Activated CD8-positive, alpha-beta memory T cell treated with anti-CD3 and anti-CD28 coated beads for 36 hours (primary cell): Measurements from ENCODE around the gene ADCY4. TPM values are rescaled to one million over a fixed set of nuclear protein-coding genes. Genes with fewer than 3 reads are reported as not detected.
"Not testable (repeated sequence)": the region's sequence is repeated elsewhere in the genome, so short reads cannot be mapped to it uniquely, and the experiment has no call there.

ENCODE experiments used
- CTCF ChIA-PET: fragments of 350-600 bp; sonication (Branson Sonifier 250); formaldehyde crosslinking; loops from one replicate; lab custom pipeline; 2021; ENCODE audit warnings: antibody characterized with exemption; lab: Charles Lee
- POLR2A ChIA-PET: fragments of 350-600 bp; sonication (Branson Sonifier 250); formaldehyde crosslinking; loops from one replicate; lab custom pipeline; 2021; ENCODE audit warnings: antibody characterized with exemption; lab: Charles Lee
- total RNA-seq, 2 experiments: library from RNA; stranded (reverse); gene quantifications; one replicate each; pipeline ENCODE4 v1.2.3, GENCODE V29; 2021

The ADCY4 gene
- total RNA-seq, 2 experiments from 2014 or later = 0.78 to 1.3 TPM

DNA sequence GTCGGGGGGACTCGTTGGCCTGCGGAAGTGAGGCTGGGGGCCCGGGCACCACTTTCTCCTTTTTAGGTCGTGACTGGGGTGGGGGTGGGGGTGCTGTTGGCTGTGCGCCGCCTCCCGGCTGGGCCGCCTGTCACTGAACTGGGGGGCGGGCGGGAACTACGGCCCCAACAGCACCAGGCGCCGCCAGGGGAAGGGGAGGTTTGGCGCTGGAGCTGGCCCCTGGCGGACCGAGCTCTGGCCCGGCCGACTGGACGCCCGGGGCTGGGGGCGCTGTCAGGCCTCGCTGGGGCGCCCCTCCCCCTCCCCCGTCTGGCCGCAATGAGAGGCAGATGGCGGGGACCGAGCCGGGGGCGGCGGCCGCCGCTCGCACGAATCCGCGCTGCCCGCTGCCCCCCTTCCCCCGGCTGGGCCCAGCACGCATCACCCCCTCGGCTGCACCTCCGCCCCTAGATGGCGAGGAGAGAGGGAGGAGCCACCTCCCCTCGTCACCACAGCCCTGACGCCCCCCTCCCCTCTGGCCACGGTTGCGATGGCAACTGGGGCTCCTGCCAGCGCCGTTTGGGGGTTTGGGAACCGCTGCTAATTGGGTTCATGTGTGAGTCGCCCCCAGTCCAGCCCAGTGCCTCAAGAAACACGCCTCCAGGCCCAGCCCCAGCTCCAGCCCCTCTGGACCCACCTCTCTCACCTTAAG lies 33.8 kb upstream of the ADCY4 start:
- POLR2A ChIA-PET = no interaction called here

DNA sequence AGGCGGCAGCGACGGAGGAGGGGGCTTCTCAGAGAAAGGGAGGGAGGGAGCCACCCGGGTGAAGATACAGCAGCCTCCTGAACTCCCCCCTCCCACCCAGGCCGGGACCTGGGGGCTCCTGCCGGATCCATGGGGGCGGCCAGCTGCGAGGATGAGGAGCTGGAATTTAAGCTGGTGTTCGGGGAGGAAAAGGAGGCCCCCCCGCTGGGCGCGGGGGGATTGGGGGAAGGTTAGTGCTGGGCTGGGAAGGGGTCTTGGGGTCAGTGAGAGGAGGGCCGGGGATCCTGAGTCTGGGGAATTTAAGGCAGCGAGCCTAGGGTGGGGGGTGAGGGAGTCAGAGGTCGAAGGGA lies 33.3 kb upstream of the ADCY4 start:
- ChIA-PET CTCF (interaction anchor here (0.7 kb wide), 1 partner anchor 9 kb away, joined by 3 read pairs; no protein-coding TSS in a partner anchor), POLR2A (interaction anchor here (0.6 kb wide), 1 partner anchor 16 kb away, joined by 3 read pairs; no protein-coding TSS in a partner anchor)

More for the DNA sequence above, 33.8 kb upstream of the ADCY4 start:
- CTCF ChIA-PET = interaction anchor here (1.2 kb wide), 1 partner anchor 42 kb away, joined by 3 read pairs; no protein-coding TSS in a partner anchor

DNA sequence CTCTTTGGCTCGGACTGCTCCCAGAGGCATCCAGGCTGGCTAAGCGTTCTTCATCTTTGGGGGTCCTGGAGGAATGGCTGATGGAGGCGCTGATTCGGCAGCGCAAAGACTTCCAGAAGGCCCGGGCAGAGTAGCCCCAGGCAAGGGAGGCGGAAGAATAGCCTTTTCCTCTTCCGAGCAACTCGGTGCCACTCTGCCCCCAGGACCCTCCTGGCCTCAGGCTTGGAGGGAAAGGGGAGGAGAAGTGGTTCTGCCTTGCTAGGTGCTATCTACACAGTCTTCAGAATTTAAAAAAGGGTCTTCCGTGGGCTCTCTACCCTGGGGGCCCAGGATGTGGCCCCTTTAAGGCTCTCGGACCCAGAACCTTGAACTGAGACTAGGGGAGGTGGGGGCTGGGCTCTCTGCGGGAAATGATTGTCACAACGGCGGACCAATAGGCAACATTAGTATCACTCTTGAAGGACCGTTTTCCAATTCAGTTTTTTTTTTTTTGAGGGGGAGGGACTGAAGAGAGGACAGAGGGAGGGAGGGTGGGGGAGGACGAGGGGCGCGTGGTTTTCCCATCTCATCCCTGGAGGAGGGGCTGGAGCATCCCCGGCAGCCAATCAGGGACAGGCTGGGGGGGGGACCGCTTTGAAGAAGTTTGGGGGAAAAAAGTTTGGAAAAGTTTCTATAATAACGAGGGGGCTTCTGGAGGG lies 32.8 kb upstream of the ADCY4 start, which contains the start of gene NFATC4:
Gene NFATC4, plus strand, starts transcription at position 671 of the 698 bp plus-strand sequence. CDS start 157 bp downstream, outside the sequence.
- ChIA-PET CTCF (interaction anchor here (0.7 kb wide), 1 partner anchor 8 kb away, joined by 3 read pairs; no protein-coding TSS in a partner anchor), POLR2A (interaction anchor here (0.6 kb wide), 1 partner anchor 17 kb away, joined by 3 read pairs; no protein-coding TSS in a partner anchor)

DNA sequence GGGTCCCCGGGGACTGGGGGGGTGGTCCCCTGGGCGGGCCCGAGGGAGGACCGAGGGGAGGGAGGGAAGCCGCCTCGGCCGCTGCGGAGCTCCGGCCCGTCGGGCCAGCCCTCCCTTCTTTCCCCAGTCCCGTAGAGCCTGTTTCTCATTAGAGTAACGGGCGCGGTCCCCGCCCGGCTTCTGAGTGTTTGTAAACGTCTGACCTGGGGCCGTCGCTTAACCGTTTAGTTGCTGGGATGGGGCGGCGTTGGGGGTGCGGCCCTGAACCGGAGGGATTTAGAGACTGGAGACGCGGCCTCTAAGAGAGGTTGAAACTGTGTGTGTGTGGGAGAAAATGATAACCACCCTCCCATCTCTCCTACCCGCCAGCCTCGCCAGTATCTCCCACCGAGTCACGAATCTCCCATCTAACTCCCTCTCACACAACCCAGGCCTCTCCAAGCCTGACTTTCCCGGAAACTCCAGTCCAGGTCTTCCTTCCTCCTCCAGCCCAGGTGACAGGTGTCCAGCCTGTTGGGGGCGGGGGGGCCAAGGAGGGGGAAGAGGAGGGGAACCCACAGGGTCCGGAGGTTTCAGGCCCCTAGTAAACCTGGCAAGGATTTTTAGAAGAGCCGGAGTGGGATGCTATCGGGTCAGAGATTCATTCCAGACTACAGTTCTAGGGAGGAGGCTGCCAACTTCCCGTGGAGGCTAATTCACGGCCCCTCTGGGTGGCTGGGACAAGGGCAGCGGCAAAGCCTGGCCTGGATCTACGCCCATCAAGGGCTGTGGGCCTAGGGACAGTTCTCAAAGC lies 32.0 kb upstream of the ADCY4 start:
- CTCF ChIA-PET = interaction anchor here (0.7 to 2.3 kb wide), 6 partner anchors 17 to 70 kb away, joined by 4 to 46 read pairs (median 8); partner anchors contain the start of gene KHNYN
- POLR2A ChIA-PET = interaction anchor here (1.0 to 1.9 kb wide), 2 partner anchors 65 to 69 kb away, joined by 3 to 10 read pairs; no protein-coding TSS in a partner anchor

DNA sequence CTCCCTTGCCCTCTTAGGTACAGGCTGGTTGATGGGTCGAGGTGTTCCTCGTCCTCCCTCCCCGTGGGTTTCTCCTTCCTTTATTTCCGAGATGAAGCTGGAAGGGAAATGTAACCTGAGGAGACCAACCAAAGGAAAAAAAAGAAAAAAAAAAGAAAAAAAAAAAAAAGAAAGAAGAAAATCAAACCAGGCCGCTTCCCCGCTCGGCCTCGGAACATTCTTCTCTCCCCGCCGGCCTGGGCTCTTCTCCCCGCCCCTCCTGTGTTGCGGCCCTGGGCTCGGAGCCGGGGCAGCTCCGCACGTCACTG lies 31.5 kb upstream of the ADCY4 start:
- POLR2A ChIA-PET = interaction anchor here (0.6 to 1.9 kb wide), 3 partner anchors 13 to 70 kb away, joined by 3 to 10 read pairs (median 3); no protein-coding TSS in a partner anchor
- CTCF ChIA-PET = interaction anchor here (0.7 to 2.3 kb wide), 9 partner anchors 17 to 1276 kb away, joined by 3 to 46 read pairs (median 6); partner anchors contain the start of gene KHNYN

DNA sequence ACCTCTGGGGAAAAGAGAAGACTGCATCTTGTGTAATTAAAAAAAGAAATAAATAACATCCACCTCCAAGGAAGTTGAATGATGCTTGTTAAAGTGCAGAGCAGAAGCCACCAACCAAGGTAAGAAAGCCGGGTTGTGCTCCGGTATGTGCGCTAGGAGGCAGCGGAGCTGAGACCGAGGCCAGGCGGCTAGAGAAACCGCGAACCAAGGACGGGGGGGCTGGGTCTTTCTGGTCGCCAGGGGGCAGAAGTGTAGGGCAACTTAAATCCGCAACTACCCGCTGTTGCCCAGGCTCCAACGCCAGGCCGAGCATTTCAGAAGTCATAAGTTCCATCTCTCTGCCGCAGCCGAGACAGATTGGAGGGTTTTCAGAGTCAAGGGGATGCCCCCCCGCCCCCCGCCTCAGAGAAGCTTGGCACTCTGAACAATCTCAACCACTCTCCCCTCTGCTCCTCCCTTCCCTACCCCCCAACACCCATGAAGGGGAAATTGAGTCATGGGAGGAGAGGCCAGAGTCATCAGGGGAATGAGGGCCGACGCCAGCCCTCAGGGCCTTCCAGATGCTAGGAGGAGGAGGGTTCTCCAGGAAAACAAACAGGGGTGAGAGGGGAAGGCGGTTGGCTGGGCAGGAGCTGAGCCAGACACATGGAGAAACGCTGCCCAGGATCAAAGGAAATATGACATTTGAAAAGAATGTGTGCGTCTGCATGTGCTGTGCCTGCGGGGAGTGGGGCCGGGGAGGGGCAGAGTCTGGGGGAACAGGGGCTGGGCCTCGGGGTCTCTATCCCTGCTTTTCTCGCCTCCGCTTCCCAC lies 30.9 kb upstream of the ADCY4 start:
- ChIA-PET POLR2A (interaction anchor here (0.6 to 1.9 kb wide), 3 partner anchors 14 to 70 kb away, joined by 3 to 10 read pairs (median 3); no protein-coding TSS in a partner anchor), CTCF (interaction anchor here (0.7 to 2.3 kb wide), 11 partner anchors 12 to 1276 kb away, joined by 3 to 46 read pairs (median 5); partner anchors contain the start of genes KHNYN and RIPK3)

DNA sequence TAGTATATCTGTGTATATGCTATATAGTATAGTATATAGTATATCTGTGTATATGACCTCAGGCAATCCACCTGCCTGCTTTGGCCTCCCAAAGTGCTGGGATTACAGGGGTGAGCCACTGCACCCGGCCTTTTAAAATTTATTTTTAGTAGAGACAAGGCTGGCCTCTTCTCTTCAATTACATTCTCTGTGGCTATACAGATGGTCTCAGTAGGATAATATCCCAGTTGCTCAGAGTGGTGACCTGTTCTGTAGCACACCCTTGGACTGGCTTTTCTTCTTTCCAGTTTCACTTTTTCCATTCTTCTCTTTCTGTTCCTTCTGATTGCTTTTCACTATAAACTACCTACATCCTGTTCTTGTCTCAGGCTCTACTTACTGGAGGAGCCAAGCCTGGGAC lies 30.0 kb upstream of the ADCY4 start:
- CTCF ChIA-PET = interaction anchor here (1.2 to 2.3 kb wide), 5 partner anchors 25 to 72 kb away, joined by 3 to 46 read pairs (median 12); partner anchors contain the start of genes KHNYN and RIPK3
- POLR2A ChIA-PET = no interaction called here

DNA sequence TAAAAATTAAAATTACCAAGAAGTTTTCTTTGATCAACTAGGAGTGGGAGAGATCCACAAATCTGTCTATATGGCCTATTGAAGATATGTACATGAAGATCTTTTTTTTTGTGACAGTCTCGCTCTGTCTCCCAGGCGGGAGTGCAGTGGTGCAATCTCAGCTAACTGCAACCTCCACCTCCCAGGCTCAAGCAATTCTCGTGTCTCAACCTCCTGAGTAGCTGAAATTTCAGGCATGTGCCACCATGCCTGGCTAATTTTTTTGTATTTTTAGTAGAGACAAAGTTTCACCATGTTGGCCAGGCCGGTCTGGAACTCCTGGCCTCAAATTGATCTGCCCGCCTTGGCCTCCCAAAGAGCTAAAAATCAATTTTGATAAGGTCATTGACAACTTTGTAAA lies 28.5 kb upstream of the ADCY4 start:
- POLR2A ChIA-PET = no interaction called here
- CTCF ChIA-PET = interaction anchor here (0.9 to 1.0 kb wide), 2 partner anchors 30 to 68 kb away, joined by 3 read pairs; no protein-coding TSS in a partner anchor

DNA sequence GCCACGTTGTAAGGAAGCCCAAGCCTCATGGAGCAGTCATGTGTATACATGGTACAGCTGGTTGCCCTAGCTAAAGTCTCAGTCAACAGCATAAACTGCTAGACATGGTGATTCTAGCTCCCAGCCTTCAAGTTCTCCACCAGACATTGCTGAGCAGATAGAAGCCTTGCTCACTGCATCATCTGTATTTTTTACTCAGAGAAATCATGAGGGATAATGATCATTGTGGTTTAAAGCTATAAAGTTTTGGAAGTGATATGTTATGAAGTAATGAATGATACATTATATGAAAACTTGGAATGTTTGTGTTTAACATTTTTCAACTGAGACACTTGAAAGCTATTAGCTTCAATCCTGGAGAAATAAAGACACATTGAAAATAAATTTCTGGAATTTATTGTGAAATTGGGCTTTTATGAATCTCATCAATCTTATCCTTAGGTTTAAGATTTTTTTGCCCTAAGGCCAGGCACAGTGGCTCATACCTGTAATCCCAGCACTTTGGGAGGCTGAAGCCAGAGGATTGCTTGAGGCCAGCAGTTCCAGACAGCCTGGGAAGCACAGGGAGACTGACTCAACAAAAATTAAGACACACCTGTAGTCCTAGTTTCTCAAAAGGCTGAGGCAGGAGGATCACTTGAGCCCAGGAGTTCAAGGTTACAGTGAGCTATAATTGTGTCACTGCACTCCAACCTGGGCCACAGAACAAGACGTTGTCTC lies 27.5 kb upstream of the ADCY4 start:
- POLR2A ChIA-PET = no interaction called here
- CTCF ChIA-PET = interaction anchor here (1.2 to 2.1 kb wide), 3 partner anchors 29 to 74 kb away, joined by 3 to 7 read pairs (median 6); no protein-coding TSS in a partner anchor

DNA sequence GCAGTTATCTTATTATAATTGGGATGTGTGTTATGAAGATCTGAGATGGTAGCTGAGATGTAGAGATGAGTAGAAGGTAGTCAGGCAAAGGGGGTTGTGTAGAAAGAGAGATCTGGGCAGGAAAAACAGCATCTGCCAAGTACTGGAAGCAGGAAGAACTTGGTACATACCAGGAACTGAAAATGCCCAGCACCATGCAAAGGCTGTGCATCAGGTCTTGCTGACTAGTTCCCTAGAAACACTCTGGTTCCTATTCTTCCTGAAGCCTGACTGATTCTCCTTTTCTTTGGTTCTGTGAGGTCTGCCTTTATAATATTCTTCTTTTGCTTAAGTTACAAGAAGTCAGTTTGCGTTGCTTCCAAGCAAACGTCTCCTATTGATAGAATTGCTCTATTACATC lies 26.5 kb upstream of the ADCY4 start:
- ChIA-PET POLR2A (interaction anchor here (1.1 kb wide), 1 partner anchor 69 kb away, joined by 3 read pairs; no protein-coding TSS in a partner anchor), CTCF (interaction anchor here (1.5 to 2.1 kb wide), 3 partner anchors 27 to 75 kb away, joined by 6 to 7 read pairs (median 7); partner anchors contain the start of gene ADCY4)

DNA sequence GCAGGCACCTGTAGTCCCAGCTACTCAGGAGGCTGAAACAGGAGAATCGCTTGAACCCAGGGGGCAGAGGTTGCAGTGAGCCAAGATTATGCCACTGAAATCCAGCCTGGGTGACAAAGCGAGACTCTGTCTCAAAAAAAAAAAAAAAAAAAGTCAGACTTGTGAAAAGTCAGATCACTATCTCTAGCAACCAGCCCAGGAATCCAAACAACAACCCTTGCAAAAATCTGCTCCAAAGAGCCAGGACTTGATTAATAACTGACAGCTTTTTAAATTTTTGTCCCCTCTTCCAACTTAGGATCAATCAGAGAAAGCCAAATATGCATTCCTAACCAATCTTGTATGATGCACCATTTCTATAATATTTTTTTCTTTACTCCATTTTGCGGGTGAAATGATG lies 25.4 kb upstream of the ADCY4 start:
- ChIA-PET POLR2A (no interaction called here), CTCF (interaction anchor here (0.7 to 1.6 kb wide), 2 partner anchors 26 to 40 kb away, joined by 3 to 7 read pairs; partner anchors contain the start of gene ADCY4)

DNA sequence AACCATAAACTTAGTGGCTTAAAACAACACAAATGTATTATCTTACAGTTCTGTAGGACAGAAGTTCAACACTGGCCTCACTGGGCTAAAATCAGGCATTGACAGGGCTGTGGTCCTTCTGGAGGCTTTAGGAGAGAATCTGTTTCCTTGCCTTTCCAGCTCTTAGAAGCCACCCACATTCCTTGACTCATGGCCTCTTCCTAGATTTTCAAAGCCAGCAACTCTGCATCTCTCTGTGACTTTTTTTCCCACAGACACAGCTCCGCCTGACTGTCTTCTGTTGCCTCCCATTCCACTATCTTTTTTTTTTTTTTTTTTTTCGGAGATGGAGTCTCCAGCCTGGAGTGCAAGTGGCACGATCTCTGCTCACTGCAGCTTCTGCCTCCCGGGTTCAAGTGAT lies 21.3 kb upstream of the ADCY4 start:
- CTCF ChIA-PET = interaction anchor here (2.2 kb wide), 1 partner anchor 75 kb away, joined by 10 read pairs; no protein-coding TSS in a partner anchor

DNA sequence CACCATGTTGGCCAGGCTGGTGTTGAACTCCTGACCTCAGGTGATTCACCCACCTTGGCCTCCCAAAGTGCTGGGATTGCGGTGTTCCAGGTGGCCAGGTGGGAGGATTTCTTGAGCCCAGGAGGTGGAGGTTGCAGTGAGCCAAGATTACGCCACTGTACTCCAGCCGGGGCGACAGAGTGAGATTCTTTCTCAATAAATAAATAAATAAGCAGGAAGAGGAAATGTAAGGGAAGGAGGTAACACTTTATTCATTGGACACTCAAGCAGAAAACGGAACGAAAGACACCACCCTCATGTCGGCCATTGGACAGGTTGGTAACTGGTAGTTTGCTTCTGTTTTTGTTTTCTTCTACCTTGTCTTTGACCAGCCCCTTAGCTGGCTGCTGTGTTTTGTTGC lies 20.1 kb upstream of the ADCY4 start:
- CTCF ChIA-PET = no interaction called here
- POLR2A ChIA-PET = no interaction called here

More for the DNA sequence above, 21.3 kb upstream of the ADCY4 start:
- POLR2A ChIA-PET = no interaction called here

DNA sequence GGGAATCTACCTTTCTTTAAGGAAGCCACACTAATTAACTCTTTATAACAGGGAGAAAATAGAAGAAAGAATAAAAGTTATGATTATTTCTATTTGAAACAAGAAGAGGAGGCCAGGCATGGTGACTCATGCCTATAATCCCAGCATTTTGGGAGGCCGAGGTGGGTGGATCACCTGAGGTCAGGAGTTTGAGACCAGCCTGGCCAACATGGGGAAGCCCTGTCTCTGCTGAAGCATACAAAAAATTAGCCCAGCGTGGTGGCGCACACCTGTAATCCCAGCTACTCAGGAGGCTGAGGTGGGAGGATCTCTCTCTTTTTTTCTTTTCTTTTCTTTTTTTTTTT lies 19.6 kb upstream of the ADCY4 start:
- CTCF ChIA-PET, POLR2A ChIA-PET: not testable (repeated sequence)

DNA sequence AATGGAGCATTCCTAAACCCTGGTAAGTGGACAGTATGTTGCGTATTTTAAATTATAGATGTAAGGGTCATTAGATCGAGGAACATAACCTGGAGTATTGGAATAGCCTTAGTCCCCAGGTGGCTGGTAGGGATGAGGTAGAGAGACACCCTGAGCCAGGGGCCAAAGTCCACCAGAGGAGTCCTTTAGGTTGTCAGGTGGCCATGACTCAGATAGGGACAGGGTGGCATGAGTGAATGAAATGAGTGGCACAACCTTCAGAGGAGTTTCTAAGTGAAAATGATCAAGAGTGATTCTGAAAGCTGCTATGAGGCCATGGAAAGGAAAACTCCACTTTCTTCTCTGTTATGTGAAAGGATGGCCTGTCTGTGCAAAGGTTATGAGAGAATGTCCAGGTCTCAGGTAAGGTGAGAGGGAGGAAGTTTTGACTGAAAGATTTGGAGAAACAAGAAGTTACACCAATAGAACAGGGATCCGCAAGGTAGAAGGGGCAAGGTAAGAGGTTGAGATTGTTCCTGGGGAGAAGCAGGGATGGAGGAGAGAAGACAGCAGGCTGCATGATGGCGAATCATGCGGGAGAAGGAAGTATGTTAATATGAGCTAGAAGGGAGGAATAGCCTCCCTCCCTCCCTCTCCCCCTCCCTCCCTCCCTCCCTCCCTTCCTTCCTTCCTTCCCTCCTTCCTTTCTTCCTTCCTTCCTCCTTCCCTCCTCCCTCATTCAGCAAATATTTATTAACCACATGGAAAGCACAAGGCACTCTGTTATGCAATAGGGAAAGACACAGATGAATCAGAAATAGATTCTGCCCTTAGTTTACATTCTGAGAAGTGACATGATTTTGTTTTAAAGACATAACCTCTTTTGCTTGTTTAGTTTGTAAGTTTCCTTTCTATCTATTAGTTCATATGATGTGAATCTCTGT lies 18.9 kb upstream of the ADCY4 start:
- ChIA-PET POLR2A (no interaction called here), CTCF (no interaction called here)

DNA sequence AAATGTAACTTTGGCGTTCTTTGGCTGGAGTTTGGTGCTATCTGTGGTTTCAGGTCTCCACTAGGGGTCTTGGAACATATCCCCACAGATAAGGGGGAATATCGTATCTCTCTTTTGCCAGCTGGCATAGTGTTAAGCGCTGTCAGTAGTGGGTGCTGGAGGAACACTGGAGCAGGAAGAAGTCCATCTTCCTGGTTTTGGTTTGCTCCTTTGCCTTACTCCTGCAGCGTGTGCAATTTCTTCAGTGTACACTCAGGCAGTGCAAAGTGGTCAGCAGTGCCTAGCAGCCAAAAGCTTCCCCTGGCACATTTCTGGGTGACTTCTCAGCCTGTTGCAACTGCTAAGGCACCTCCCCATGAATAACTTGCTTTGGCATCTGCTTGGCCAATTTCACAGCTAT lies 16.6 kb upstream of the ADCY4 start:
- POLR2A ChIA-PET = no interaction called here
- CTCF ChIA-PET = interaction anchor here (1.0 to 1.1 kb wide), 2 partner anchors 80 to 85 kb away, joined by 3 to 4 read pairs; no protein-coding TSS in a partner anchor
